ENCODE data around the gene RTP2. TPM values are rescaled to one million over a fixed set of nuclear protein-coding genes. Genes with fewer than 3 reads are reported as not detected.
"Not testable (repeated sequence)": the region's sequence is repeated elsewhere in the genome, so short reads cannot be mapped to it uniquely, and the experiment has no call there.

The RTP2 gene
- total RNA-seq, 1 experiment from 2014 or later, result not detected

DNA sequence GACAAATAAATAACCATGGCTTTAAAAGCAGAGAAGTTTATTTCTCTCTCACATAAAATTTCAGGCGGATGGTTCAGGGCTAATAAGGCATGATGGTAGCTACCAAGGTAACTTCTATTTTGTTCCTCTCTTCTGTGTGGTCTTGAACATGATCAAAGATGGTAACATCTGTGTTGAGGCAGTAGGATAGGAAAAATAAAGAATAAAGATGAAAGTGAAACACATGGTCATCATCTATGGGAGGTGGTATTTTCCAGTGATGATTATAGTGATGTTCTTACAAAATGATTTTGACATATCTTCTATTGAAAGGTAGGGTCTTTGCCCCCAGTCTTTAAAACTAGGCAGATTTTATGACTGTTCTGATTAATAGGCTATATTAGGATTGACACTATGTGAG is 17.9 kb downstream of the RTP2 start:
- intact Hi-C loops (cut with micrococcal nuclease), result no loop called here
- BruUV-seq (replicated peaks), result no TSS peak
- Histone ChIP-seq H3K4me1 (ENCODE audit: control insufficient read depth in 1 of 2, insufficient read depth in 2 of 2, low read length in 2 of 2) (no peaks in the 10 kb centered on the region), H3K4me3 (replicated peaks in 1 of 2; ENCODE audit: low read depth in 1 of 2, low read length in 2 of 2) (no peak overlapping the region), H3K9ac (ENCODE audit: low read length) (no peak overlapping the region), H3K4me2 (ENCODE audit: low read length) (no peak overlapping the region), H3K36me3 (ENCODE audit: control insufficient read depth in 1 of 2, insufficient read depth in 2 of 2, low read length in 2 of 2) (no peaks in the 10 kb centered on the region), H3K27me3 (ENCODE audit: insufficient read depth, low read length) (no peaks in the 10 kb centered on the region), H3K27ac (ENCODE audit: low read depth, low read length) (no peak overlapping the region), H2AFZ (ENCODE audit: low read depth, low read length, poor library complexity, severe bottlenecking) (no peak overlapping the region), H3K9me3 (ENCODE audit: control insufficient read depth in 1 of 2, insufficient read depth in 1 of 2, low read depth in 1 of 2, low read length in 2 of 2) (no peaks in the 10 kb centered on the region; a peak in 1 of 4 replicates), H4K20me1 (ENCODE audit: insufficient read depth) (no peaks in the 10 kb centered on the region), H3K79me2 (ENCODE audit: insufficient read depth, low read length) (no peaks in the 10 kb centered on the region), H3K9me2 (ENCODE audit: insufficient read depth) (no peaks in the 10 kb centered on the region)
- DNase-seq (ENCODE audit: low read depth, low spot score), result no peak
- TF ChIP-seq ZNF274 (IDR thresholded peaks at IDR 0.05; ENCODE audit: low read depth, low read length) (no peak), EZH2phosphoT487 (IDR thresholded peaks at IDR 0.05; ENCODE audit: borderline replicate concordance) (no peak), YY1 (IDR thresholded peaks at IDR 0.05; ENCODE audit: extremely low read depth, insufficient replicate concordance, low read depth, low read length) (no peak), JUND (IDR thresholded peaks at IDR 0.05) (no peak), CBX3 (IDR thresholded peaks at IDR 0.05; ENCODE audit: low read depth) (no peak), SRF (IDR thresholded peaks at IDR 0.05; ENCODE audit: low read depth) (no peak), POLR2A (IDR thresholded peaks at IDR 0.05; ENCODE audit: borderline replicate concordance, extremely low read depth, insufficient read depth, insufficient read length) (no peak), RAD21 (IDR thresholded peaks at IDR 0.05; ENCODE audit: low read depth) (no peak), ZFX (IDR thresholded peaks at IDR 0.05) (no peak)
- TF ChIP-seq, protein P1, sequence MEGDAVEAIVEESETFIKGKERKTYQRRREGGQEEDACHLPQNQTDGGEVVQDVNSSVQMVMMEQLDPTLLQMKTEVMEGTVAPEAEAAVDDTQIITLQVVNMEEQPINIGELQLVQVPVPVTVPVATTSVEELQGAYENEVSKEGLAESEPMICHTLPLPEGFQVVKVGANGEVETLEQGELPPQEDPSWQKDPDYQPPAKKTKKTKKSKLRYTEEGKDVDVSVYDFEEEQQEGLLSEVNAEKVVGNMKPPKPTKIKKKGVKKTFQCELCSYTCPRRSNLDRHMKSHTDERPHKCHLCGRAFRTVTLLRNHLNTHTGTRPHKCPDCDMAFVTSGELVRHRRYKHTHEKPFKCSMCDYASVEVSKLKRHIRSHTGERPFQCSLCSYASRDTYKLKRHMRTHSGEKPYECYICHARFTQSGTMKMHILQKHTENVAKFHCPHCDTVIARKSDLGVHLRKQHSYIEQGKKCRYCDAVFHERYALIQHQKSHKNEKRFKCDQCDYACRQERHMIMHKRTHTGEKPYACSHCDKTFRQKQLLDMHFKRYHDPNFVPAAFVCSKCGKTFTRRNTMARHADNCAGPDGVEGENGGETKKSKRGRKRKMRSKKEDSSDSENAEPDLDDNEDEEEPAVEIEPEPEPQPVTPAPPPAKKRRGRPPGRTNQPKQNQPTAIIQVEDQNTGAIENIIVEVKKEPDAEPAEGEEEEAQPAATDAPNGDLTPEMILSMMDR (IDR thresholded peaks at IDR 0.05 in 2 of 3, conservative IDR thresholded peaks at IDR 0.05 in 1 of 3; ENCODE audit: borderline replicate concordance in 1 of 3, insufficient read depth in 1 of 3, low read depth in 2 of 3, low read length in 2 of 3), result no peak
- TF ChIP-seq, protein P2, sequence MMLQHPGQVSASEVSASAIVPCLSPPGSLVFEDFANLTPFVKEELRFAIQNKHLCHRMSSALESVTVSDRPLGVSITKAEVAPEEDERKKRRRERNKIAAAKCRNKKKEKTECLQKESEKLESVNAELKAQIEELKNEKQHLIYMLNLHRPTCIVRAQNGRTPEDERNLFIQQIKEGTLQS (IDR thresholded peaks at IDR 0.05), result no peak
- ChIA-PET CTCF (interaction anchor here (1.3 to 9.6 kb wide), 3 partner anchors 24 to 1269 kb away, joined by 3 to 472 read pairs (median 3); no protein-coding TSS in a partner anchor), POLR2A (no interaction called here), RAD21 (ENCODE audit: low non-redundant PET in 1 of 2, low total read pairs in 2 of 2, uncharacterized antibody in 2 of 2, unreplicated experiment in 2 of 2) (no interaction called here)
- no peak for ATAC-seq

- H3K9ac ChIP-seq (ENCODE audit: low read length); intact Hi-C loops (cut with micrococcal nuclease); BruUV-seq (replicated peaks); H3K4me2 ChIP-seq (ENCODE audit: low read length); H3K4me1 ChIP-seq (ENCODE audit: control insufficient read depth in 1 of 2, insufficient read depth in 2 of 2, low read length in 2 of 2); H3K9me2 ChIP-seq (ENCODE audit: insufficient read depth); H3K27ac ChIP-seq (ENCODE audit: low read depth, low read length); H3K4me3 ChIP-seq (replicated peaks in 1 of 2; ENCODE audit: low read depth in 1 of 2, low read length in 2 of 2); H3K36me3 ChIP-seq (ENCODE audit: control insufficient read depth in 1 of 2, insufficient read depth in 2 of 2, low read length in 2 of 2); ATAC-seq; H2AFZ ChIP-seq (ENCODE audit: low read depth, low read length, poor library complexity, severe bottlenecking); H3K9me3 ChIP-seq (ENCODE audit: control insufficient read depth in 1 of 2, insufficient read depth in 1 of 2, low read depth in 1 of 2, low read length in 2 of 2); H4K20me1 ChIP-seq (ENCODE audit: insufficient read depth); H3K27me3 ChIP-seq (ENCODE audit: insufficient read depth, low read length); H3K79me2 ChIP-seq (ENCODE audit: insufficient read depth, low read length); DNase-seq (ENCODE audit: low read depth, low spot score); RAD21 ChIA-PET (ENCODE audit: low non-redundant PET in 1 of 2, low total read pairs in 2 of 2, uncharacterized antibody in 2 of 2, unreplicated experiment in 2 of 2): not testable (repeated sequence)
- POLR2A ChIA-PET, result interaction anchor here (0.7 kb wide), 1 partner anchor 826 kb away, joined by 4 read pairs; no protein-coding TSS in a partner anchor
- CTCF ChIA-PET, result interaction anchor here (1.3 to 9.6 kb wide), 4 partner anchors 66 to 462 kb away, joined by 3 to 472 read pairs (median 3); no protein-coding TSS in a partner anchor
Measured at GRCh38 chr3:187681756-187682155, 20.6 kb downstream of the RTP2 start.
